HepG2 (cell line): Measurements from ENCODE around the gene SH3BGR. TPM values are rescaled to one million over a fixed set of nuclear protein-coding genes. Genes with fewer than 3 reads are reported as not detected.

Experiments
- ATAC-seq: fragments of 200-7000 bp; cut with Tn5 transposase; 3 replicates; pipeline ENCODE4 v1.9.1; 2020; ENCODE audit warnings: mild to moderate bottlenecking, moderate library complexity
- BruUV-seq: library from RNA; stranded (reverse); fragments of 400-500 nt; replicated peaks from 2 replicates; lab custom pipeline; 2021; lab: Mats Ljungman, UMichigan
- CTCF ChIA-PET: fragments of 300-600 bp; formaldehyde crosslinking; extraction: SDS; loops from one replicate; lab custom pipeline; 2021; ENCODE audit warnings: low total read pairs, inconsistent platforms, low intra/inter-chr PET ratio; lab: Yijun Ruan, JAX
- POLR2A ChIA-PET: fragments of 350-600 bp; sonication (Branson Sonifier 250); formaldehyde crosslinking; loops from one replicate; lab custom pipeline; 2020; ENCODE audit warnings: antibody characterized with exemption, inconsistent platforms; lab: Yijun Ruan, JAX
- DNase-seq: peaks from one replicate; pipeline ENCODE4 v3.0.0-alpha.2; 2015; ENCODE audit warnings: low spot score
- FAIRE-seq: peaks from 3 replicates; lab custom pipeline; 2011; peaks lifted over from hg19 to GRCh38; lab: Jason Lieb, UNC
- H2AFZ ChIP-seq: one replicate; pipeline ENCODE4 v1.6.1; 2011; ENCODE audit warnings: low read length, inconsistent platforms
- H3K27ac ChIP-seq: fragments of 300-600 bp; 3 replicates; pipeline ENCODE4 v1.8.0; 2011; ENCODE audit warnings: mixed run types, mild to moderate bottlenecking, mixed read lengths, low read length, inconsistent platforms; ENCODE audit not compliant: insufficient read depth; ENCODE audit errors: extremely low read length
- H3K27me3 ChIP-seq, 2 experiments: fragments of 200-600 bp in 1 of 2; 2 replicates in 1 of 2; 3 replicates in 1 of 2; pipeline versions ENCODE4 v1.6.0 to v1.8.0; 2011; ENCODE audit warnings: low read length in 2 of 2, mild to moderate bottlenecking in 2 of 2, moderate library complexity in 2 of 2, inconsistent platforms in 1 of 2; ENCODE audit not compliant: insufficient read depth in 2 of 2, control insufficient read depth in 1 of 2
- H3K36me3 ChIP-seq, 2 experiments: fragments of 200-600 bp in 1 of 2; replicated peaks in 1 of 2; 2 replicates in 1 of 2; 3 replicates in 1 of 2; pipeline versions ENCODE4 v1.5.1 to v1.8.0; 2011; ENCODE audit warnings: low read length in 2 of 2, inconsistent platforms in 1 of 2; ENCODE audit not compliant: insufficient read depth in 2 of 2, control insufficient read depth in 1 of 2
- H3K4me1 ChIP-seq: 2 replicates; pipeline ENCODE4 v1.5.1; 2012; ENCODE audit warnings: low read length, inconsistent platforms; ENCODE audit not compliant: insufficient read depth
- H3K4me2 ChIP-seq: 2 replicates; pipeline ENCODE4 v1.6.0; 2011; ENCODE audit warnings: low read depth, low read length, inconsistent platforms
- H3K4me3 ChIP-seq, 3 experiments: fragments of 200-600 bp in 1 of 3; sonication (generic), shearing (Covaris generic) in 1 of 3; replicated peaks in 1 of 3; 2 replicates each; pipeline ENCODE4 v1.5.1; 2011 to 2016; ENCODE audit warnings: low read length in 3 of 3, inconsistent platforms in 2 of 3, low read depth in 2 of 3, mild to moderate bottlenecking in 2 of 3, control low read depth in 1 of 3, mixed read lengths in 1 of 3; ENCODE audit not compliant: insufficient read depth in 1 of 3
- H3K79me2 ChIP-seq: one replicate; pipeline ENCODE4 v1.6.1; 2011; ENCODE audit warnings: low read length, inconsistent platforms; ENCODE audit not compliant: insufficient read depth
- H3K9ac ChIP-seq: 2 replicates; pipeline ENCODE4 v1.6.0; 2011; ENCODE audit warnings: mild to moderate bottlenecking, low read depth, low read length, inconsistent platforms; ENCODE audit not compliant: insufficient read depth
- H3K9me3 ChIP-seq: 2 replicates; pipeline ENCODE4 v1.5.1; 2012; ENCODE audit warnings: mild to moderate bottlenecking, low read length
- H4K20me1 ChIP-seq: 2 replicates; pipeline ENCODE4 v1.6.0; 2011; ENCODE audit warnings: inconsistent platforms, mild to moderate bottlenecking, low read length, moderate library complexity; ENCODE audit not compliant: insufficient read depth
- BRD4 ChIP-seq: sonication (generic); formaldehyde crosslinking; IDR thresholded peaks from 2 replicates; pipeline ENCODE4 v1.4.0; 2020; ENCODE audit warnings: missing genetic modification reagents
- FLYWCH1 ChIP-seq: sonication (generic); formaldehyde crosslinking; IDR thresholded peaks from 2 replicates; pipeline ENCODE4 v1.8.1; 2023; ENCODE audit warnings: mild to moderate bottlenecking, missing genetic modification reagents
- HOXA3 ChIP-seq: sonication (generic); formaldehyde crosslinking; IDR thresholded peaks from 2 replicates; pipeline ENCODE4 v1.5.0; 2020; ENCODE audit warnings: missing genetic modification reagents
- KLF15 ChIP-seq: sonication (generic); formaldehyde crosslinking; IDR thresholded peaks from 2 replicates; pipeline ENCODE4 v1.8.1; 2023; ENCODE audit warnings: borderline replicate concordance, mild to moderate bottlenecking, inconsistent platforms, missing genetic modification reagents, mixed read lengths
- PITX1 ChIP-seq: sonication (generic); formaldehyde crosslinking; IDR thresholded peaks from 2 replicates; pipeline ENCODE4 v1.5.1; 2020; ENCODE audit warnings: mild to moderate bottlenecking, missing genetic modification reagents
- RFXANK ChIP-seq: IDR thresholded peaks from 2 replicates; pipeline ENCODE4 v1.6.1; 2016
- SNAI1 ChIP-seq: sonication (generic); formaldehyde crosslinking; IDR thresholded peaks from 2 replicates; pipeline ENCODE4 v1.5.0; 2020; ENCODE audit warnings: mild to moderate bottlenecking, missing genetic modification reagents, borderline replicate concordance
- WGBS: methylation state at CpG from one replicate; pipeline ENCODE4 v1.1.6; 2017; ENCODE audit warnings: low lambda C conversion rate; 5-methylcytosine and 5-hydroxymethylcytosine counted together
- in situ Hi-C: cut with HindIII; loops from 2 replicates; pipeline ENCODE4 v1.10.0; 2017; ENCODE audit warnings: low pct_unique_long_range_greater_than_20kb; ENCODE audit not compliant: extremely low pct_ligation_motif_present
- intact Hi-C: fragments of 100-400 bp; cut with micrococcal nuclease; formaldehyde crosslinking; loops from one replicate; pipeline ENCODE4 v1.10.0; 2022; ENCODE audit not compliant: unreplicated experiment
- polyA plus RNA-seq, 8 experiments: library from polyadenylated mRNA; depleted of rRNA in 3 of 8; stranded (reverse) in 7 of 8; unstranded in 1 of 8; fragments of >200 nt; fragmentation: Illumina TruSeq in 4 of 8; extraction: Trizol in 4 of 8; gene quantifications; 2 replicates each; pipeline versions ENCODE4 v1.2.1 to v1.2.3, GENCODE V29; 2011 to 2016; ENCODE audit warnings: low read depth in 4 of 8, missing spikeins in 1 of 8, mixed read lengths in 1 of 8; ENCODE audit not compliant: insufficient read depth in 1 of 8
- total RNA-seq, 5 experiments: library from RNA; depleted of rRNA; stranded (reverse); fragments of >200 nt; fragmentation: Illumina TruSeq; extraction: Trizol; gene quantifications; 2 replicates each; pipeline ENCODE4 v1.2.3, GENCODE V29; 2016; ENCODE audit warnings: low read depth in 1 of 5
- TF ChIP-seq, protein P1 (sequence below): IDR thresholded peaks from 2 replicates; pipeline ENCODE4 v1.6.1; 2016; ENCODE audit warnings: low read depth, missing genetic modification reagents, missing compliant biosample characterization

Gene SH3BGR
- total and polyA plus RNA-seq, 2 of the 13 experiments (the other 11 are each of a cell fraction or from before 2014, with no cell fraction given): 0.48 TPM; not detected in 1

DNA sequence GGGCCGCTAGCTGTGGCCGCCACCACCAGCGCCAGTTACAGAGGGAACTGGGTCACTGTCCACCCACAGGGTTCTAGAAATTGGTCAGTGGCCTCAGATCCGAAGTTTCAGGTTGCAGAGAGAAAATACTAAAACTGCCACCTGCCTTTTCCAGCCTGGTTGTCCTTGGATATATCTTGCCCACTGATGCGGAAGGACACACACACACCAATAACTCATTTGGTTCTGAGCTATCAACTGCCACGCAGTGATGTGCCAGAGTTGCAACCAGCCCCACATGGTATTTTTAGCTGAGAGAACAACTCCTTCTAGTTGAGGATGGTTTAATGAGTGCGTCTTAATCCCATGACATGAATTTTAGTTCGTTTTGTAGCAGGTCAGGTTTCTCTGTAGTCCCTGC is 68.1 kb downstream of the SH3BGR start:
- Histone ChIP-seq H3K4me2 (no peak overlapping the region), H4K20me1 (no peaks in the 10 kb centered on the region), H3K27ac (no peak overlapping the region), H3K9ac (no peak overlapping the region), H3K9me3 (no peaks in the 10 kb centered on the region), H3K79me2 (no peaks in the 10 kb centered on the region), H3K36me3 (no peaks in the 10 kb centered on the region), H3K4me1 (no peaks in the 10 kb centered on the region), H3K4me3 (no peak overlapping the region), H2AFZ (no peak overlapping the region), H3K27me3 (no peaks in the 10 kb centered on the region)
- BruUV-seq: no TSS peak
- in situ Hi-C loops (loop anchor here (5.0 kb wide), 1 partner anchor 197 kb away; no protein-coding TSS in a partner anchor), intact Hi-C loops (loop anchor here (5.0 kb wide), 1 partner anchor 602 kb away; no protein-coding TSS in a partner anchor)
- 46% methylated on average over 8 of the region's 8 CpGs for WGBS
- no peak for FAIRE-seq
- TF ChIP-seq FLYWCH1 (CRISPR knock-in tag) (no peak), BRD4 (CRISPR knock-in tag) (no peak), KLF15 (CRISPR knock-in tag) (no peak)
- no peak for DNase-seq
- ATAC-seq: no peak
- CTCF ChIA-PET: interaction anchor here (3.8 kb wide), 1 partner anchor 195 kb away, joined by 59 read pairs; no protein-coding TSS in a partner anchor
- POLR2A ChIA-PET: no interaction called here

DNA sequence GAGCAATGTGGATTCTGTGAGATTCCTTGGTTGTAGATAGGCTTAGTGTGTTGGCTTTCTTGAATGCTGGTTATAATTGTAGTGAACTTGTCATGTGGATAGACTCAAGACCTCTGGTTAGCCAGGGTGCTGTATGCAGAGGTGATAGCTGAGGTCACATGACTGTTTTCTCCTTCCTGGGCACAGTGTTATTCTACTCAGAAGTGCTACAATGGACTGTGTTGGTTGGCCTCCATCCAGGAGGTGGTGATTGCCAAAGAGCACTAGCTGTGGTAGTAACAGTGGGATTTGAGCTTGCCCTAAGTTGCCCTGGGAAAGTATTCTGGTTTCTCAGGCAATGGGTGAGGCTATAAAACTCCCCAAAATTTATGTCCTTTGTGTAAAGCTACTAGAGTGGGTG is 71.6 kb downstream of the SH3BGR start:
- H3K4me2 ChIP-seq: no peak overlapping the region
- H3K4me3 ChIP-seq: no peak overlapping the region
- no peak overlapping the region for H3K9ac ChIP-seq
- H3K27me3 ChIP-seq: no peaks in the 10 kb centered on the region
- BruUV-seq: no TSS peak
- FAIRE-seq (no peak), DNase-seq (no peak), ATAC-seq (no peak)
- H3K9me3 ChIP-seq: no peaks in the 10 kb centered on the region
- H4K20me1 ChIP-seq: no peaks in the 10 kb centered on the region
- no peaks in the 10 kb centered on the region for H3K79me2 ChIP-seq
- peaks cover 20% of the 10 kb centered on the region for H3K4me1 ChIP-seq
- H3K27ac ChIP-seq: no peak overlapping the region
- intact Hi-C loops (no loop called here), in situ Hi-C loops (no loop called here)
- H2AFZ ChIP-seq: no peak overlapping the region
- ChIA-PET CTCF (no interaction called here), POLR2A (no interaction called here)
- H3K36me3 ChIP-seq: no peaks in the 10 kb centered on the region
- TF ChIP-seq SNAI1 (CRISPR knock-in tag): no peak
- TF ChIP-seq HOXA3 (CRISPR knock-in tag): no peak
- no peak for TF ChIP-seq PITX1 (CRISPR knock-in tag)
- TF ChIP-seq RFXANK (CRISPR knock-in tag): no peak
- TF ChIP-seq, protein P1, sequence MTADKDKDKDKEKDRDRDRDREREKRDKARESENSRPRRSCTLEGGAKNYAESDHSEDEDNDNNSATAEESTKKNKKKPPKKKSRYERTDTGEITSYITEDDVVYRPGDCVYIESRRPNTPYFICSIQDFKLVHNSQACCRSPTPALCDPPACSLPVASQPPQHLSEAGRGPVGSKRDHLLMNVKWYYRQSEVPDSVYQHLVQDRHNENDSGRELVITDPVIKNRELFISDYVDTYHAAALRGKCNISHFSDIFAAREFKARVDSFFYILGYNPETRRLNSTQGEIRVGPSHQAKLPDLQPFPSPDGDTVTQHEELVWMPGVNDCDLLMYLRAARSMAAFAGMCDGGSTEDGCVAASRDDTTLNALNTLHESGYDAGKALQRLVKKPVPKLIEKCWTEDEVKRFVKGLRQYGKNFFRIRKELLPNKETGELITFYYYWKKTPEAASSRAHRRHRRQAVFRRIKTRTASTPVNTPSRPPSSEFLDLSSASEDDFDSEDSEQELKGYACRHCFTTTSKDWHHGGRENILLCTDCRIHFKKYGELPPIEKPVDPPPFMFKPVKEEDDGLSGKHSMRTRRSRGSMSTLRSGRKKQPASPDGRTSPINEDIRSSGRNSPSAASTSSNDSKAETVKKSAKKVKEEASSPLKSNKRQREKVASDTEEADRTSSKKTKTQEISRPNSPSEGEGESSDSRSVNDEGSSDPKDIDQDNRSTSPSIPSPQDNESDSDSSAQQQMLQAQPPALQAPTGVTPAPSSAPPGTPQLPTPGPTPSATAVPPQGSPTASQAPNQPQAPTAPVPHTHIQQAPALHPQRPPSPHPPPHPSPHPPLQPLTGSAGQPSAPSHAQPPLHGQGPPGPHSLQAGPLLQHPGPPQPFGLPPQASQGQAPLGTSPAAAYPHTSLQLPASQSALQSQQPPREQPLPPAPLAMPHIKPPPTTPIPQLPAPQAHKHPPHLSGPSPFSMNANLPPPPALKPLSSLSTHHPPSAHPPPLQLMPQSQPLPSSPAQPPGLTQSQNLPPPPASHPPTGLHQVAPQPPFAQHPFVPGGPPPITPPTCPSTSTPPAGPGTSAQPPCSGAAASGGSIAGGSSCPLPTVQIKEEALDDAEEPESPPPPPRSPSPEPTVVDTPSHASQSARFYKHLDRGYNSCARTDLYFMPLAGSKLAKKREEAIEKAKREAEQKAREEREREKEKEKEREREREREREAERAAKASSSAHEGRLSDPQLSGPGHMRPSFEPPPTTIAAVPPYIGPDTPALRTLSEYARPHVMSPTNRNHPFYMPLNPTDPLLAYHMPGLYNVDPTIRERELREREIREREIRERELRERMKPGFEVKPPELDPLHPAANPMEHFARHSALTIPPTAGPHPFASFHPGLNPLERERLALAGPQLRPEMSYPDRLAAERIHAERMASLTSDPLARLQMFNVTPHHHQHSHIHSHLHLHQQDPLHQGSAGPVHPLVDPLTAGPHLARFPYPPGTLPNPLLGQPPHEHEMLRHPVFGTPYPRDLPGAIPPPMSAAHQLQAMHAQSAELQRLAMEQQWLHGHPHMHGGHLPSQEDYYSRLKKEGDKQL: no peak
